Suprapubic skin (tissue), 4 donors: Measurements from ENCODE around the gene SMPX. TPM values are rescaled to one million over a fixed set of nuclear protein-coding genes. Genes with fewer than 3 reads are reported as not detected.

Source experiments
- DNase-seq, 2 donors: peaks; one replicate each; pipeline ENCODE4 v3.0.0-alpha.2; 2019; ENCODE audit warnings: low spot score in 2 of 2
- H3K27ac ChIP-seq: fragments of 200-600 bp; sonication (generic); one replicate; pipeline ENCODE4 v1.5.1; 2019
- H3K27me3 ChIP-seq: fragments of 200-600 bp; sonication (generic); one replicate; pipeline ENCODE4 v1.5.1; 2019
- H3K36me3 ChIP-seq: fragments of 200-600 bp; sonication (generic); one replicate; pipeline ENCODE4 v1.5.1; 2019
- H3K4me1 ChIP-seq: fragments of 200-600 bp; sonication (generic); one replicate; pipeline ENCODE4 v1.5.1; 2019
- H3K4me3 ChIP-seq: fragments of 200-600 bp; sonication (generic); one replicate; pipeline ENCODE4 v1.5.1; 2019; ENCODE audit warnings: mild to moderate bottlenecking
- H3K9me3 ChIP-seq: fragments of 200-600 bp; sonication (generic); one replicate; pipeline ENCODE4 v1.5.1; 2019
- CTCF ChIP-seq, 2 donors: fragments of 200-600 bp in 1 of 2; fragments of 450-650 bp in 1 of 2; sonication (generic) in 1 of 2; IDR thresholded peaks; one replicate each; pipeline ENCODE4 v1.5.1; 2016 to 2019; ENCODE audit warnings: antibody characterized with exemption in 2 of 2, mild to moderate bottlenecking in 1 of 2, moderate library complexity in 1 of 2
- EP300 ChIP-seq: sonication (generic); formaldehyde crosslinking; IDR thresholded peaks from one replicate; pipeline ENCODE4 v1.6.1; 2017; ENCODE audit warnings: antibody characterized with exemption
- POLR2A ChIP-seq, 2 donors: fragments of 450-650 bp; IDR thresholded peaks; one replicate each; pipeline ENCODE4 v1.6.1; 2017; ENCODE audit warnings: antibody characterized with exemption in 2 of 2, mild to moderate bottlenecking in 2 of 2, moderate library complexity in 2 of 2
- POLR2AphosphoS5 ChIP-seq, 3 donors: sonication (generic); formaldehyde crosslinking; IDR thresholded peaks; one replicate each; pipeline ENCODE4 v1.6.1; 2017; ENCODE audit warnings: antibody characterized with exemption in 3 of 3
- WGBS: methylation state at CpG from one replicate; pipeline ENCODE4 v1.1.5; 2018; 5-methylcytosine and 5-hydroxymethylcytosine counted together
- total RNA-seq, 4 donors: library from RNA; depleted of rRNA; stranded (reverse); fragments of >200 nt; gene quantifications; one replicate each; pipeline ENCODE4 v1.1.0, GENCODE V29; 2016

The SMPX gene
- total RNA-seq, 4 donors from 2014 or later: not detected

GRCh38 chrX:21700967-21701366, 56.9 kb downstream of the SMPX start:
- H3K9me3 ChIP-seq: no peaks in the 10 kb centered on the region
- DNase-seq: no peak
- no peaks in the 10 kb centered on the region for H3K27me3 ChIP-seq
- no peaks in the 10 kb centered on the region for H3K36me3 ChIP-seq
- 51% methylated on average over 3 of the region's 3 CpGs for WGBS
- TF ChIP-seq CTCF (IDR thresholded peaks at IDR 0.05): no peak
- no peak for TF ChIP-seq POLR2A (IDR thresholded peaks at IDR 0.05)
- no peak for TF ChIP-seq POLR2AphosphoS5 (IDR thresholded peaks at IDR 0.05)
- TF ChIP-seq EP300: no peak
- H3K4me1 ChIP-seq: no peaks in the 10 kb centered on the region
- no peak overlapping the region for H3K4me3 ChIP-seq
- no peak overlapping the region for H3K27ac ChIP-seq

DNA sequence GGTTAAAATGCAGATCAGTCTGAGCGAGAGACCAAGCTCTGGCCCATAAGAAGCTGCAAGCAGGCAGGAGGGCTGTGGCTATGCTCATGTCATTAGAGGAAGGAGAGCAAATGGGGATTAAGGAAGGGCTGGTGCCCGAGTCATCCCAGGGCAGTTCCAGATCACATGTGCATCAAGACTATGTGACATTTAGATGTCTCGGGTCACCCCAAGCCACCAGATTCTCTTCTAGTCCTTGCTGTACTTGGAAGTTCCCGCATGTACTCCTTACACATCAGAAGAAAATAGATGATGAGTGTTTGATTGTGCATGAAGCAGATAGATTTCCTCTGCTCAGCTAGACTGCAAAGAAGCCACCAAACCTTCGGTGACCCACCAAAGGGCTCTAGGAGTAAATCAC, 57.6 kb downstream of the SMPX start:
- no peaks in the 10 kb centered on the region for H3K27me3 ChIP-seq
- no peak overlapping the region for H3K4me3 ChIP-seq
- no peaks in the 10 kb centered on the region for H3K4me1 ChIP-seq
- DNase-seq: no peak
- no peak for TF ChIP-seq CTCF (IDR thresholded peaks at IDR 0.05)
- no peak for TF ChIP-seq POLR2AphosphoS5 (IDR thresholded peaks at IDR 0.05)
- no peaks in the 10 kb centered on the region for H3K9me3 ChIP-seq
- H3K27ac ChIP-seq: no peak overlapping the region
- no peaks in the 10 kb centered on the region for H3K36me3 ChIP-seq
- 76% methylated on average over 5 of the region's 5 CpGs for WGBS

GRCh38 chrX:21699136-21699535, 58.8 kb downstream of the SMPX start:
- no peak for TF ChIP-seq POLR2A (IDR thresholded peaks at IDR 0.05)
- TF ChIP-seq POLR2AphosphoS5 (IDR thresholded peaks at IDR 0.05): no peak
- TF ChIP-seq EP300: no peak
- TF ChIP-seq CTCF (IDR thresholded peaks at IDR 0.05): no peak
- no peaks in the 10 kb centered on the region for H3K9me3 ChIP-seq
- DNase-seq: no peak
- no peaks in the 10 kb centered on the region for H3K36me3 ChIP-seq
- H3K27ac ChIP-seq: no peak overlapping the region
- no peaks in the 10 kb centered on the region for H3K27me3 ChIP-seq
- no peaks in the 10 kb centered on the region for H3K4me1 ChIP-seq
- no peak overlapping the region for H3K4me3 ChIP-seq
- 62% methylated on average over 3 of the region's 3 CpGs for WGBS

- H3K9me3 ChIP-seq: no peaks in the 10 kb centered on the region
- TF ChIP-seq POLR2A (IDR thresholded peaks at IDR 0.05) (no peak), POLR2AphosphoS5 (IDR thresholded peaks at IDR 0.05) (no peak), CTCF (IDR thresholded peaks at IDR 0.05) (no peak), EP300 (no peak)
- 77% methylated on average over 4 of the region's 4 CpGs for WGBS
- no peaks in the 10 kb centered on the region for H3K27me3 ChIP-seq
- no peak overlapping the region for H3K27ac ChIP-seq
- no peak overlapping the region for H3K4me3 ChIP-seq
- no peaks in the 10 kb centered on the region for H3K4me1 ChIP-seq
- DNase-seq: no peak
- no peaks in the 10 kb centered on the region for H3K36me3 ChIP-seq
Observed at GRCh38 chrX:21698272-21698671, 59.6 kb downstream of the SMPX start.

GRCh38 chrX:21691512-21692018, 66.4 kb downstream of the SMPX start:
- Histone ChIP-seq H3K4me1 (no peaks in the 10 kb centered on the region), H3K9me3 (no peaks in the 10 kb centered on the region), H3K36me3 (no peaks in the 10 kb centered on the region), H3K4me3 (no peak overlapping the region), H3K27me3 (no peaks in the 10 kb centered on the region), H3K27ac (no peak overlapping the region)
- no peak for TF ChIP-seq POLR2AphosphoS5 (IDR thresholded peaks at IDR 0.05)
- TF ChIP-seq EP300: no peak
- TF ChIP-seq CTCF (IDR thresholded peaks at IDR 0.05): no peak
- TF ChIP-seq POLR2A (IDR thresholded peaks at IDR 0.05): no peak
- DNase-seq: no peak
- WGBS: 85% methylated on average over 3 of the region's 3 CpGs
